ENCODE results near the gene RNF41. TPM values are rescaled to one million over a fixed set of nuclear protein-coding genes. Genes with fewer than 3 reads are reported as not detected.

Gene RNF41
- total and polyA plus RNA-seq, 5 donors = 17.4 to 63.2 (median 44.9) TPM

GRCh38 chr12:56258820-56259183 lies 37.1 kb upstream of the RNF41 start:
- intact Hi-C loops (cut with DNase I) = no loop called here

GRCh38 chr12:56258068-56258819 lies 36.5 kb upstream of the RNF41 start, which contains the start of gene ANKRD52:
Gene ANKRD52, minus strand, starts transcription at chr12:56258384. Its CDS starts 115 bp downstream, at chr12:56258269.
- Histone ChIP-seq H3K4me3 (ENCODE audit: low read length) (peak within 1 kb of the TSS; percentile 85), H3K4me1 (ENCODE audit: control insufficient read depth, insufficient read depth, low read length) (peaks cover 12% of the 10 kb centered on the region), H3K27ac (ENCODE audit: low read length) (peak within 1 kb of the TSS; percentile 93), H3K9me3 (ENCODE audit: control insufficient read depth, low read length) (no peaks in the 10 kb centered on the region), H3K27me3 (ENCODE audit: control insufficient read depth, insufficient read depth) (no peaks in the 10 kb centered on the region)
- WGBS = under 1% methylated on average over 78 of the region's 78 CpGs
- ATAC-seq (peak; percentile 94 to 96), DNase-seq (peak; percentile 81 to 92 (median 91))
- intact Hi-C loops (cut with DNase I) = no loop called here

More at GRCh38 chr12:56258820-56259183, 37.1 kb upstream of the RNF41 start:
- H3K4me1 ChIP-seq (ENCODE audit: control insufficient read depth, insufficient read depth, low read length) = peaks cover 12% of the 10 kb centered on the region
- no peak for DNase-seq
- no peaks in the 10 kb centered on the region for H3K27me3 ChIP-seq (ENCODE audit: control insufficient read depth, insufficient read depth)
- ATAC-seq = no peak
- H3K4me3 ChIP-seq (ENCODE audit: low read length) = peak overlapping the region; percentile 85
- no peaks in the 10 kb centered on the region for H3K9me3 ChIP-seq (ENCODE audit: control insufficient read depth, low read length)
- 13% methylated on average over 9 of the region's 9 CpGs for whole genome bisulfite sequencing
- H3K27ac ChIP-seq (ENCODE audit: low read length) = peak overlapping the region; percentile 93

DNA sequence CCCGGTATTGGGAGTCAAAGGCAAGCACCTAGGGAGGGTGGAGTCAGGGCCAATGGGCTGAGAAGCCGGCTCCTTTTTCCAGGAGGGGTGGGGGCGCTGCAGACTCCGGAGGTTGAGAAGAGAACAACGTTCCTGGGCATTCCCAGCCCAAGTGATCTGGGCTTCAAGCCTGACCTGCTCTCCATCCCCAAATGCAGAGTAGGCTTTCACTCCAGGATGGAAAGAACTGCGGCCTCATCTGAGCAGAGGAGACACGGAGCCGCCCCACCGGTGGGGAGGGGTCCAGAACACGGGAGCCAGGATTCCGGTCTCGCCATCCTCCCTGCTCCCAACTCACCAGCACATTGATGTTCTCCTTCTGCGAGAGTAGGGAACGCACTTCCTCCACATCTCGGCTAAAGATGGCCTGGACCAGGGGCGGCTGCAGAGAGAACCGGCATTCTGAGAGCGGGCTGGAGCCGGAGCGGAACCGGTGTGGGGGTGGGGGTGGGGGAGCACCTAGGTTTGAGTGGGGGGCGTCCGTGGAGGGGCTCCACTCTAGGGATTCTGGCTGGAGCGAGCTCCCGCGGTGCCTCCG lies 35.9 kb upstream of the RNF41 start:
- DNase-seq (peak in 1 of 3 donors; percentile 52), ATAC-seq (peak; percentile 12 to 37)
- intact Hi-C loops (cut with DNase I) = no loop called here
- peak overlapping the region; percentile 85 for H3K4me3 ChIP-seq (ENCODE audit: low read length)
- H3K9me3 ChIP-seq (ENCODE audit: control insufficient read depth, low read length) = no peaks in the 10 kb centered on the region
- under 1% methylated on average over 27 of the region's 27 CpGs for WGBS
- H3K4me1 ChIP-seq (ENCODE audit: control insufficient read depth, insufficient read depth, low read length) = peaks cover 12% of the 10 kb centered on the region
- peak overlapping the region; percentile 21 for H3K27ac ChIP-seq (ENCODE audit: low read length)
- no peaks in the 10 kb centered on the region for H3K27me3 ChIP-seq (ENCODE audit: control insufficient read depth, insufficient read depth)

DNA sequence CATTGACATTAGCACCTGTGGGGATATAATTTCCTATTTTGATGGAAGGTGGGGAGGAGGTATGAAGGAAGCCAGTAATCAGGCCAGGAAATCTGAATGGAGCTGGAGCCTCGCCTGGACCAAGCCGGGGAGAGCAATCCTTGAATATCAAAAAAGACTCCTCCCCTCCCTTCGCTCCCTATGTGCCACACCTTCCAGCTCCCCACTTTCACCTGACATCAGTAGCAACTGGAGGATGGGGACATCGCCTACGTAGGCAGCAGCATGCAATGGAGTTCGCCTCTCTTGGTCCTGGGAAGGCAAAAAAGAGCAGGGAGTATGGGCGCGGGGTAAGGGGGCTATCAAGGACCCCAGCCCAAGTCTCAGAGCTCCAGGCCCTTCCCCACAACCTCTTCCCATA lies 35.3 kb upstream of the RNF41 start:
- peaks cover 12% of the 10 kb centered on the region for H3K4me1 ChIP-seq (ENCODE audit: control insufficient read depth, insufficient read depth, low read length)
- 51% methylated on average over 8 of the region's 8 CpGs for whole genome bisulfite sequencing
- H3K27me3 ChIP-seq (ENCODE audit: control insufficient read depth, insufficient read depth) = no peaks in the 10 kb centered on the region
- ATAC-seq (no peak), DNase-seq (no peak)
- H3K4me3 ChIP-seq (ENCODE audit: low read length) = peak overlapping the region; percentile 85
- H3K27ac ChIP-seq (ENCODE audit: low read length) = no peak overlapping the region
- H3K9me3 ChIP-seq (ENCODE audit: control insufficient read depth, low read length) = no peaks in the 10 kb centered on the region
- intact Hi-C loops (cut with DNase I) = no loop called here

GRCh38 chr12:56256326-56256960 lies 34.7 kb upstream of the RNF41 start:
- H3K4me1 ChIP-seq (ENCODE audit: control insufficient read depth, insufficient read depth, low read length) = peaks cover 12% of the 10 kb centered on the region
- intact Hi-C loops (cut with DNase I) = no loop called here
- ATAC-seq = no peak
- 34% methylated on average over 4 of the region's 4 CpGs for WGBS
- no peak overlapping the region for H3K4me3 ChIP-seq (ENCODE audit: low read length)
- H3K27ac ChIP-seq (ENCODE audit: low read length) = no peak overlapping the region
- H3K27me3 ChIP-seq (ENCODE audit: control insufficient read depth, insufficient read depth) = no peaks in the 10 kb centered on the region
- no peaks in the 10 kb centered on the region for H3K9me3 ChIP-seq (ENCODE audit: control insufficient read depth, low read length)
- no peak for DNase-seq

DNA sequence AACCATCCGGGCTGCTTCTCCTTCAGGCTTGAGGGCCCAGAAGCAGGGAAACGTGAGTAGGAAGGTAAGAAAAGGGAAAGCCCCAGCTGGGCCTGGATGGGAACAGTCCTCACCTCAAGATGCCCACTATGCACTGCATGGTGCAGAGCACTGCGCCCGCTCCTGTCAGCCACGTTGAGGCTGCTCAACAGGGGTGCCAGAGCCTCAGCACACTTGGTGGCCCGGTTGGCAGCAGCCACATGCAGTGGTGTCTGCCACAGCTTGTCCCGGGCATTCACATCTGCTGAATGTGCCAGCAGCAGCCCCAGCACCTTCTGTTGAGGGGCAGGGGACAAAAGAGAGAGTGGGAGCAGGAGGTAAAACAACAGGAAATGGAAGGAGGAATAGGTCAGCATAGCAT lies 33.9 kb upstream of the RNF41 start:
- intact Hi-C loops (cut with DNase I) = no loop called here
- ATAC-seq = no peak

DNA sequence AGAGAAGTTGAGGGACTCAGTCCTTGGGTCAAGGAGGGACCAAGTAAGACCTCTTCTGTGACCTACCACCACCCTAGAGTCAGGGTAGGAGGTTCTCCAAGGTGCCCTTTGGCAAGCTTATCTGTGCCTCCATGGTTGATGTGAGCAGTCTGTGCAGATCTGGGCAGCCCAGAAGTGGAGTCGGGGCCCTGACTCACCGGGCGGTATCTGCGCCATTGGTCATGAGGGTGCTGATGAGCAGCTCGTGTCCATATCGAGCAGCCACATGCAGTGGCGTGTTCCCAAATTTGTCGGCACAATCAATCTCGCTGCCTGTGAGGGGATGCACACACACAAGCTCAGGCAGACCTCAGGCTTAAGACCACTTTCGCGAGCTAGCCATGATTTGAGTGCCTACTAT lies 31.4 kb upstream of the RNF41 start:
- Histone ChIP-seq H3K9me3 (ENCODE audit: control insufficient read depth, low read length) (no peaks in the 10 kb centered on the region), H3K27me3 (ENCODE audit: control insufficient read depth, insufficient read depth) (no peaks in the 10 kb centered on the region), H3K4me1 (ENCODE audit: control insufficient read depth, insufficient read depth, low read length) (peaks cover 10% of the 10 kb centered on the region), H3K27ac (ENCODE audit: low read length) (no peak overlapping the region), H3K4me3 (ENCODE audit: low read length) (no peak overlapping the region)
- DNase-seq = no peak
- ATAC-seq = no peak
- intact Hi-C loops (cut with DNase I) = no loop called here
- 89% methylated on average over 11 of the region's 11 CpGs for WGBS

More for the DNA sequence above, 33.9 kb upstream of the RNF41 start:
- H3K27ac ChIP-seq (ENCODE audit: low read length) = no peak overlapping the region
- 88% methylated on average over 7 of the region's 7 CpGs for WGBS
- no peak for DNase-seq
- H3K4me3 ChIP-seq (ENCODE audit: low read length) = no peak overlapping the region
- no peaks in the 10 kb centered on the region for H3K9me3 ChIP-seq (ENCODE audit: control insufficient read depth, low read length)
- no peaks in the 10 kb centered on the region for H3K27me3 ChIP-seq (ENCODE audit: control insufficient read depth, insufficient read depth)
- H3K4me1 ChIP-seq (ENCODE audit: control insufficient read depth, insufficient read depth, low read length) = peaks cover 12% of the 10 kb centered on the region

DNA sequence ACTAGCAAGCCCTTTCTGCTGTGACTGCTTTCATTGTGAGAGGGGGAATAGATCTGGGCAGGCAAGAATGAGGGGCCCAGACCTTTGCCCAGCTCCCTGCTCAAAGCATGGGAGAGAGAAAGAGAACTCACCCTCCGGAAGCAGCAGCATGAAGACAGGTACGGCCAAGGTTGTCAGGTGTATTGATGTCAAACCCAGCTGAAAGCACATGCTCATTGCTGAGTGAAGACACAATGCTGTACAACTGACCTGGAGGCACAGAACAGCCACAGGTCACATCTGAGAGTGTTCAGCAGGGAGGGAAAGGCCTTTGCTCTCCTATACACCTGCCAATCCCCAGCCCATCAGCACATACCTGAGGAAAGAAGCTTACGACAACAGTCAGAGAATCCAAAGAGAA lies 30.9 kb upstream of the RNF41 start:
- 90% methylated on average over 3 of the region's 3 CpGs for WGBS
- no peaks in the 10 kb centered on the region for H3K9me3 ChIP-seq (ENCODE audit: control insufficient read depth, low read length)
- ATAC-seq (no peak), DNase-seq (no peak)
- intact Hi-C loops (cut with DNase I) = no loop called here
- no peaks in the 10 kb centered on the region for H3K27me3 ChIP-seq (ENCODE audit: control insufficient read depth, insufficient read depth)
- H3K4me3 ChIP-seq (ENCODE audit: low read length) = no peak overlapping the region
- no peak overlapping the region for H3K27ac ChIP-seq (ENCODE audit: low read length)
- peaks cover 10% of the 10 kb centered on the region for H3K4me1 ChIP-seq (ENCODE audit: control insufficient read depth, insufficient read depth, low read length)

DNA sequence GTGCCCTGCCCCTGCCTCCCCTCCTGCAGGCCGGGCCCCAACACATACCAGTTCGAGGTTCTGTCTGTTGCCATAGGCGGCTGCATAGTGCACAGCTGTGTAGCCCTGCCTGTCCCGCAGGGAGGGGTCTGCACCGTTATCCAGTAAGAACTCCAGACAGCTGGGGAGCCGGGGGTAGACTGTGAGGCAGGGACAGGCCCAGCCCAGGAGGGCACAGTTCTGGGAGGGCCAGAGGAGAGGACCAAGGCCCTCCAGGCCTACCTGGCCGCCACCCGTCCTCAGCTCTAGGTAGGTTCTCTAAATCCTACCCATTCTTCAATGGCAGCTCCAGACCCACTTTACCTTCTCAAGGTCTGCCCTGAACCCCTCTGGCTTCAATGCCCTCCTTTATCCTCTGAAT lies 27.0 kb upstream of the RNF41 start:
- no peaks in the 10 kb centered on the region for H3K27me3 ChIP-seq (ENCODE audit: control insufficient read depth, insufficient read depth)
- H3K27ac ChIP-seq (ENCODE audit: low read length) = no peak overlapping the region
- intact Hi-C loops (cut with DNase I) = no loop called here
- ATAC-seq = no peak
- no peaks in the 10 kb centered on the region for H3K9me3 ChIP-seq (ENCODE audit: control insufficient read depth, low read length)
- 91% methylated on average over 8 of the region's 8 CpGs for WGBS
- H3K4me1 ChIP-seq (ENCODE audit: control insufficient read depth, insufficient read depth, low read length) = no peaks in the 10 kb centered on the region
- H3K4me3 ChIP-seq (ENCODE audit: low read length) = no peak overlapping the region
- DNase-seq = peak in 1 of 3 donors; percentile 33

DNA sequence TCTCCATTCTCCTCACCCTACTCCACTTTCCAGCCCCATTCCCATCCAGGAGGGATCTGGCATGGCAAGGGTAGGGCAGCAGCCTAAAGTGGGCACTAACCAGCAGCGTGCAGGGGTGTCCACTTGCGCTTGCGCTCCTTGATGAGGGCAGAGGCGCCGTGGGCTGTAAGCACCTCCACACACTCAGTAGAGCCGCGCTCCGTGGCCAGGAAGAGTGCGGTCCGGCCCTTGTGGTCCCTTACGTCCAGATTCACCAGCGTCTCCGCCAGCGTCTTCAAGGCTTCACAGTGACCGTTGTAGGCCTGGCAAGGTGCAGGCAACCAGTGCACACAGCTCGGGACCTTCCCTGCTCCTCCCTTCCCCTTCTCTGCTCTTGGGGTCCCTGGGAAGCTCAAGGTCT lies 26.2 kb upstream of the RNF41 start:
- DNase-seq = peak in 1 of 3 donors; percentile 43
- H3K4me3 ChIP-seq (ENCODE audit: low read length) = no peak overlapping the region
- ATAC-seq = no peak
- H3K27ac ChIP-seq (ENCODE audit: low read length) = no peak overlapping the region
- intact Hi-C loops (cut with DNase I) = no loop called here
- no peaks in the 10 kb centered on the region for H3K4me1 ChIP-seq (ENCODE audit: control insufficient read depth, insufficient read depth, low read length)
- WGBS = 93% methylated on average over 16 of the region's 16 CpGs
- H3K27me3 ChIP-seq (ENCODE audit: control insufficient read depth, insufficient read depth) = no peaks in the 10 kb centered on the region
- H3K9me3 ChIP-seq (ENCODE audit: control insufficient read depth, low read length) = no peaks in the 10 kb centered on the region

DNA sequence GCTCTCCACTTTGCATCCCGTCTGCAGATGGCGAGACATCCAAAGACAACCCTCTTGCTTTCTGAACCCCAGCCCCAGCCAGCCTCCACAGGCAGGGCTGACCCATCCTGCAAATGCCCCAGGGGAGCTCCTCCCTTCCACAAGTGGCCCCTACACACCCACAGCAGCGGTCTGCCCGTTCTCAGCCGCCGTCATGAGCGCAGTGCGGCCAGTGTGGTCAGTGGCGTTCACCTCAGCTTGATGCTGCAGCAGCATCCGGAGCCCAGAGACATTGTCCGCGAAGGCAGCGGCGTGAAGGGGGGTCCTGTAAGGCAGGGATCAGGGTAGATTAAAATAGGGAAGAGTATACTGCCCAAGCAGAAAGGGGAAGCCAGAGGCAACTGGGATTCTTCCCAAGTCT lies 22.8 kb upstream of the RNF41 start:
- Histone ChIP-seq H3K4me3 (ENCODE audit: low read length) (no peak overlapping the region), H3K27ac (ENCODE audit: low read length) (no peak overlapping the region), H3K4me1 (ENCODE audit: control insufficient read depth, insufficient read depth, low read length) (no peaks in the 10 kb centered on the region), H3K9me3 (ENCODE audit: control insufficient read depth, low read length) (no peaks in the 10 kb centered on the region), H3K27me3 (ENCODE audit: control insufficient read depth, insufficient read depth) (no peaks in the 10 kb centered on the region)
- 91% methylated on average over 14 of the region's 14 CpGs for WGBS
- peak in 1 of 3 donors; percentile 40 for DNase-seq
- no peak for ATAC-seq
- intact Hi-C loops (cut with DNase I) = loop anchor here in 1 of 4 donors (2.0 kb wide), 1 partner anchor 16 kb away; no protein-coding TSS in a partner anchor
